CD4-positive, alpha-beta T cell treated with Interleukin-15 for 4 hours (primary cell): Measurements from ENCODE around the gene CPLANE1.
A peak's percentile ranks its signal among the peaks of the same experiment; 100 is the strongest.
"Not testable (repeated sequence)": the region's sequence is repeated elsewhere in the genome, so short reads cannot be mapped to it uniquely, and the experiment has no call there.

Source experiments
- DNase-seq: peaks from one replicate; pipeline ENCODE4 v3.0.0-alpha.2; 2020; ENCODE audit warnings: low spot score

The CPLANE1 gene

GRCh38 chr5:37208883-37209797 lies 40.0 kb downstream of the CPLANE1 start:
- DNase-seq, result no peak

DNA sequence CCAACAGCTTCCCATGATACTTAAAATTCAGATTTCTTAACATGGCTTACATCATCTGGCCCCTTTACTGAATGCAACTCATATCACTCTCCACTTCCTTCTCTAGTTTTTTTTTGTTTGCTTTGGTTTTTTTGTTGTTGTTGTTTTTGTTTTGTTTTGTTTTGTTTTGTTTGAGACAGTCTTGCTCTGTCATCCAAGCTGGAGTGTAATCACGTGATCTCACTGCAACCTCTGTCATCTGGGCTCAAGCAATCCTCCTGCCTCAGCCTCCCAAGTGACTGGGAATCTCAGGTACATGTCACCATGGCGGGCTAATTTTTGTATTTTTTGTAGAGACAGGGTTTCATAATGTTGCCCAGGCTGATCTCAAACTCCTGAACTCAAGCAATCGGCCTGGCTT lies 41.4 kb downstream of the CPLANE1 start:
- no peak for DNase-seq

- no peak for DNase-seq
These were observed 42.4 kb downstream of the CPLANE1 start for GRCh38 chr5:37206736-37207135.

DNA sequence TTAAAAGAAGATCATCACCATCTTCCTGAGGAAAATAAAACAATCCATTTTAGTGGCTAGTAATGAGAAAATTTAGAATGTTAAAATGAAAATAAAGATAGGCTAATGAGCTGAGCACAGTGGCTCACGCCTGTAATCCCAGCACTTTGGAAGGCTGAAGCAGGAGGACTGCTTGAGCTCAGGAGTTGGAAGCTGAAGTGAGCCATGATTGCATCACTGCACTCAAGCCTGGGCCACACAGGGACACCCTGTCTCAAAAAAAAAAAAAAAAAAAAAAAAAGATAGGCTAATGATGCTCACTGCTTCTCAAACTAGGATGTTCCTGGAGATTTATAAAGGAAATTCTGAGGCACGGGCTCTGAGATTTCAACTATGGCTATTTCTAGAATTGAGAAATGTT lies 50.3 kb downstream of the CPLANE1 start:
- no peak for DNase-seq

DNA sequence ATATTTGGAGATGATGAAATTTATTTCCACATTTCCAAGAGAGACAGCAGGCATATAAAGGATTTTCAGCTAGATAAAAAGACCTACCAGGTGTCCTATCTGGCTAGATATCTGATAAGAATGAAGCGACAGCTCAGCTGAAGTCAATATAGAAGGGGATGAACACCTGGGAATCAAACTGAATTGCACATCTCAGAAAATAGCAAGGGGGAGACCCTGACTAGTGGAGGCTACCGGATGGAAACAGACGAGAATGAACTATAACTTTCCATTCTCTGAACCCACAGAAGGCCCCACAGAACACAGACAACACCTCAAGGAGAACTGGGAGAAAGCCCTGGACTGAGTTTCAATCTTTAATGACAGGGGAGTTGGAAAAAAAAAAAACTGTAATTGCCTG lies 51.1 kb downstream of the CPLANE1 start:
- DNase-seq, result no peak

- peak; percentile 43 for DNase-seq
These were observed 51.7 kb downstream of the CPLANE1 start for GRCh38 chr5:37197340-37198050.

GRCh38 chr5:37190592-37190991 lies 58.6 kb downstream of the CPLANE1 start:
- no peak for DNase-seq

- DNase-seq, result no peak
These were observed 59.8 kb downstream of the CPLANE1 start for GRCh38 chr5:37189355-37189754.

DNA sequence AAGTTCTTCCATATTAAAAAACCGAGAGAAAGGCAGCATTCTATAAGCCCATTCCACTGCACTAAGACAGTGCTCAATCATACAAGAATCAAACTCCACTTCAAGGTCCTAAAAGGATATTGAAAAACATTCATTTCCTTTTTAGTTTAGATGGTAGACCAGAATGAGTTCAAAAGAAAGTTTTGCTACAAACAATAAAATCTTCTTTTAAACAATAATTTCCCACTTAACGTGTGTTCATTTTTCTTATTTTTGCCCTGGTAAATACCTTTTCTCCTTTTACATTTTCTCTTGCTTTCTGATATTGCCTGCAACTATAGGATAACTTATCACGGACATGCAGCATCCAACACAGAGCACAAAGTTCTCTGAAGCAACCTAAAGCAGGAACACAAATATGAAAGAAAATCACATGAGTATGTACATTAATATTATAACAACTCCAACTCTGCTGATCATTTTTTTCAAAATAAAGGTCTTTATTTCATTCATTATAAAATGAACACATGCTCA lies 61.7 kb downstream of the CPLANE1 start:
- DNase-seq, result no peak

- no peak for DNase-seq
These were observed 64.3 kb downstream of the CPLANE1 start for GRCh38 chr5:37184748-37185364.

GRCh38 chr5:37182667-37183066 lies 66.5 kb downstream of the CPLANE1 start:
- DNase-seq, result no peak

DNA sequence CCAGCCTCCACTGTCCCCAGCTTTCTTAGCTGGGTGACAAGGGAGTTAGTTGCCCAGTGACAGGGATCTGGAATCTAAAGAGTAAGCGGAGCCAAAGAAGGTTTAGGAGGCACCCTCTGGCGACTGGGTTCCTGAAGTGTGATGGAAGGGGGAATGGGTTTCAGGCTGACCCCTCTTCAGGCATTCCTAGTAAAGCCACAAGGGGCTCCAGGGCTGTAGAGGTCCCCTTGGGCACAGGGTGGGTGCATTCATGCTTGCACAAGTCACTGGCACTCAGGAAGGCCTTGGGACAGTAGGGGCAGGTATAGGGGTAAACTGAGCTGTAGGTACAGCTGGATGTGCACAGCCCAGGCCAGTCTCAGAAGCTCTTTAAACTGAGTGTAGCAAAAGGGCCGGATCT lies 74.2 kb downstream of the CPLANE1 start:
- DNase-seq, result no peak

DNA sequence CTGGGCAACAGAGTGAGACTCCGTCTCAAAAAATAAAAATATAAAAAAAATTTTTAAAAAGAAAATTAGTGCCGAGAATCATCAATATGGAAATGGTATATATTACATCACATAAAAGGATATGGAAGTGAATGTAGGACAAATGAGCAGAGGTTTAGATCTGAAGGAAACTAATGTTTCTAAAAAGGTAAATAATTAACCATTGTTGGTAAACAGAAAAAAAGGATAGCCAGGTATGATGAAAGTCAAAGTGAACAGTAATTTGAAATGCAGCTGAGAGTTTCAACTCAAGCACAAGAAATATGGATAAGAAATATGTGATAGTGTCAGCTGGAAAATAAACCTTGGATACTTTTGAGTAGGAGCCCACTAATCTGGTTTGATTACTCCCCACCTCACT lies 76.2 kb downstream of the CPLANE1 start:
- DNase-seq, result no peak

DNA sequence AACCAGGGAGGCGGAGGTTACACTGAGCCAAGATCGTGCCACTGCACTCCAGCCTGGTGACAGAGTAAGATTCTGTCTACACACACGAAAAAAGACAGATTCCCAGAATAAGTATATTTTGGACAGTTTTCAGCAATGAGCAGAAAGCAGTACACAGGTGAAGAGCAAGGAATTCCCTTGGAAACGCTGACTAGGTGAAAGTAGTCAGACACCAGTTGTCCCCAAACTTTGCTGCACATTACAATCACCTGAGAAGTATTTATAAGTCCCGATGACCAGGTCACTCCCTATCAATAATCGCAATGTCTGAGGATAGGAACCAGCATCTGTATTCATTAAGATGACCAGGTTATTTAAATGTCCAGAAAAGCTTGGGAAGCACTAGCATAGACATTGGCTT lies 78.3 kb downstream of the CPLANE1 start:
- DNase-seq, result no peak

DNA sequence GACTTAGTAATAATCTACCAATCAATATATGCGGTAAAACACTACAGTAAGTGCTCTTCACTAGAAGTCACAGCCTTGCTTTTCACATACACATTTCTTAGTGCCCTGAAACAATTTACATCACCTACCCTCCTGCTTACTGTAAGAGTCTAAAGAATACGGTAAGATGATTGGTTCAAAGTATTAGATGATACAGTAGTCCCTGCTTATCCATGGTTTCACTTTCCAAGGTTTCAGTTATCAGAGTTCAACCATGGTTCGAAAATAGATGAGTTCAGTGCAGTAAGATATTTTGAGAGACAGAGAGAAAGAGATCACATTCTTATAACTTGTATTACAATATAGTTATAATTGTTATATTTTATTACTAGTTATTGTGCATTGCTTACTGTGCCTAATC lies 83.0 kb downstream of the CPLANE1 start:
- DNase-seq, result no peak

GRCh38 chr5:37165761-37166160 lies 83.4 kb downstream of the CPLANE1 start:
- no peak for DNase-seq

DNA sequence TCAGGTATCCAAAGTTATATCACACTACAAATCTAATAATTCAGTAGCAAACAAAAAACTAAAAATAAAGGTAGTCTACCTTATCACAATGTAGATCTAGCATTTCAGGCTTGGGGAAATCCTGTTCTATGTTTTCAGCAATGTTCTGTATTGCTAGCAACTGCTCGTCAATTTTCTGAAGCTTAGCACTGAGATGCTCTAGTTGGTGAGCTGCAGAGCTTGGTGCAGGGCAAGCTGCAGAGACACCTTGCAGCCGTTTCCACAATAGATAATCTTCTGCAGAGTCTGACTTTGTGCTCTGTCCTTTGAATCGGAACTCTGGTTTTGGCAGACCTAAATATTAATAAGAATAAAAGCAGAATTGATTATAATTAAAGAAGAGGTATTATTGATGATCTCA lies 95.5 kb downstream of the CPLANE1 start:
- no peak for DNase-seq

- DNase-seq, result no peak
These were observed 102.3 kb downstream of the CPLANE1 start for GRCh38 chr5:37146896-37147295.

- no peak for DNase-seq
These were observed 112.5 kb downstream of the CPLANE1 start for GRCh38 chr5:37136694-37137093.

- not testable (repeated sequence) for DNase-seq
These were observed 113.9 kb downstream of the CPLANE1 start for GRCh38 chr5:37135312-37135711.

GRCh38 chr5:37133939-37134338 lies 115.2 kb downstream of the CPLANE1 start:
- no peak for DNase-seq

- DNase-seq, result no peak
These were observed 116.5 kb downstream of the CPLANE1 start for GRCh38 chr5:37132646-37133045.

- DNase-seq, result no peak
These were observed 127.7 kb downstream of the CPLANE1 start for GRCh38 chr5:37121465-37121864.
